Testis (tissue), 2 donors: Measurements from ENCODE around the gene RAP1GAP2.

Source experiments
- CTCF ChIP-seq, 3 experiments: fragments of 450-650 bp in 2 of 3; fragments of 200-600 bp in 1 of 3; sonication (generic) in 1 of 3; IDR thresholded peaks; one replicate each; pipeline ENCODE4 v1.5.1; 2016 to 2019; ENCODE audit warnings: antibody characterized with exemption in 3 of 3, mild to moderate bottlenecking in 2 of 3, moderate library complexity in 1 of 3
- POLR2A ChIP-seq: fragments of 450-650 bp; IDR thresholded peaks from one replicate; pipeline ENCODE4 v1.6.1; 2017; ENCODE audit warnings: antibody characterized with exemption, mild to moderate bottlenecking, moderate library complexity

GRCh38 chr17:3025421-3026124 lies 229.3 kb downstream of the RAP1GAP2 start:
- TF ChIP-seq CTCF (IDR thresholded peaks at IDR 0.05) (no peak), POLR2A (no peak)
